Activated T-helper 17 cell treated with anti-CD3 and anti-CD28 coated beads, Interleukin-2, amount 50 U/mL, for 72 hours (primary cell): Measurements from ENCODE around the gene ADPGK. TPM values are rescaled to one million over a fixed set of nuclear protein-coding genes. Genes with fewer than 3 reads are reported as not detected.
A peak's percentile ranks its signal among the peaks of the same experiment; 100 is the strongest.
"Not testable (repeated sequence)": the region's sequence is repeated elsewhere in the genome, so short reads cannot be mapped to it uniquely, and the experiment has no call there.

Experiments
- ATAC-seq: fragments of 150-1000 bp; cut with Tn5 transposase; replicated peaks from 2 replicates; pipeline ENCODE4 v1.10.0; 2021; ENCODE audit warnings: mild to moderate bottlenecking, moderate library complexity
- H3K27ac Mint-ChIP-seq: one replicate; pipeline ENCODE4 v1.8.0; 2022; ENCODE audit warnings: mixed read lengths
- H3K27me3 Mint-ChIP-seq: one replicate; pipeline ENCODE4 v1.8.0; 2022; ENCODE audit warnings: mixed read lengths
- H3K36me3 Mint-ChIP-seq: one replicate; pipeline ENCODE4 v1.8.0; 2022; ENCODE audit warnings: low read depth, mild to moderate bottlenecking, mixed read lengths
- H3K4me1 Mint-ChIP-seq: one replicate; pipeline ENCODE4 v1.8.0; 2022; ENCODE audit warnings: mixed read lengths
- H3K4me3 Mint-ChIP-seq: one replicate; pipeline ENCODE4 v1.8.0; 2022; ENCODE audit warnings: mild to moderate bottlenecking, mixed read lengths
- H3K9me3 Mint-ChIP-seq: one replicate; pipeline ENCODE4 v1.8.0; 2022; ENCODE audit warnings: mixed read lengths
- total RNA-seq, 2 donors: library from RNA; stranded (reverse); gene quantifications; one replicate each; pipeline ENCODE4 v1.2.3, GENCODE V29; 2022

Gene ADPGK
- 100 to 1,000 TPM in 1 of 2 donors, 10 to 100 TPM in 1; 91.4 to 112 TPM for total RNA-seq

DNA sequence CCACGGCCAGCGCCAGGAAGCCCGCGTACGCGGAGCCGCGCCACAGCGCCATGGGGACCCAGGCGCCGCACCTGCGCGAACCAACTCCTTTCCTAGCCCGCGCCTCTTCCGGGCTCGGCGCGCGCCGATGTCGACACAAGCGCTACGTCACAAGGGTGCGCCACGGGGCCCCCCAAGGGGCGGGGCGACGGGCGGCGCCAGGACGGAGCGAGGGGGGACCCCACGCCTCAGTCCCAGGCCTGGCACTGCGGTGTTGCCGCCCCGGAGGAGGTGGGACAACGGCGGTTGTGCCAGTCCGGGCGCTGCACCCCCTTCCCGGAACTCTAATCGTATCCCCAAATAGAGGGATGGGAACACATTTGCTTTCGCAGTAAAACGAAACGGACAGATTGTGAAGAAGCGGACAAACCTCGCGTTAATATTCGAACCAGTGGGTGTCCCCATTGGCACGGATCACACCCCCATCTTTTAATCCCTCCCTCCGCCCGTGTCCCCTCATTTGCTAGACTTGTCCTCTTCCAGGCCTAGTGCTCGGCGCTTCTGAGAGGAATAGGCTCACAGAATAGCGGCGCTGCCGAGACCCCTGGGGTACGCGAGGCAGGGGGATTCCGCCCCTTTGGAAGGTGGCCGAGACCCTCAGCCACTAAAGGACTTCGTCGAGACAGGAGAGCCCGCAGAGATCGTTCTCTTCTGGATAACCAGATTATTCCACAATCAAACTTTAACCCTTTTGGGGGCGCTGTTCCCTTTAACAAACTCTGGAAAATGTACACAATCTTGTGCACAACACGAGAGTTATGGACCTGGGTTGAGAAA is at the start of gene ADPGK:
ADPGK (minus strand) TSS at position 119 of the 816 bp plus-strand sequence; CDS start at position 52, 67 bp downstream.
- peak within 1 kb of the TSS; percentile 94 for H3K27ac Mint-ChIP-seq
- H3K36me3 Mint-ChIP-seq = peaks cover 49% of the 10 kb centered on the region
- H3K4me1 Mint-ChIP-seq = peaks cover 44% of the 10 kb centered on the region
- H3K9me3 Mint-ChIP-seq = no peaks in the 10 kb centered on the region
- H3K27me3 Mint-ChIP-seq = no peaks in the 10 kb centered on the region
- peak within 1 kb of the TSS; percentile 82 for H3K4me3 Mint-ChIP-seq
- ATAC-seq = peak; percentile 70

GRCh38 chr15:72827226-72827625 is 43.7 kb upstream of the ADPGK start:
- Mint-ChIP-seq H3K27me3 (peaks cover 8% of the 10 kb centered on the region), H3K36me3 (no peaks in the 10 kb centered on the region), H3K4me3 (no peak overlapping the region), H3K4me1 (no peaks in the 10 kb centered on the region), H3K9me3 (no peaks in the 10 kb centered on the region), H3K27ac (no peak overlapping the region)
- no peak for ATAC-seq

GRCh38 chr15:72826611-72827010 is 43.1 kb upstream of the ADPGK start:
- Mint-ChIP-seq H3K27me3 (peaks cover 8% of the 10 kb centered on the region), H3K36me3 (no peaks in the 10 kb centered on the region), H3K4me1 (no peaks in the 10 kb centered on the region), H3K27ac (no peak overlapping the region), H3K4me3 (no peak overlapping the region), H3K9me3 (no peaks in the 10 kb centered on the region)
- no peak for ATAC-seq

- no peaks in the 10 kb centered on the region for H3K9me3 Mint-ChIP-seq
- H3K27me3 Mint-ChIP-seq = peaks cover 6% of the 10 kb centered on the region
- no peak overlapping the region for H3K4me3 Mint-ChIP-seq
- no peak overlapping the region for H3K27ac Mint-ChIP-seq
- ATAC-seq = no peak
- H3K4me1 Mint-ChIP-seq = no peaks in the 10 kb centered on the region
- no peaks in the 10 kb centered on the region for H3K36me3 Mint-ChIP-seq
Measured at GRCh38 chr15:72825829-72826228, 42.3 kb upstream of the ADPGK start.

GRCh38 chr15:72824781-72825180 is 41.2 kb upstream of the ADPGK start:
- no peaks in the 10 kb centered on the region for H3K4me1 Mint-ChIP-seq
- no peak for ATAC-seq
- H3K9me3 Mint-ChIP-seq = no peaks in the 10 kb centered on the region
- H3K27ac Mint-ChIP-seq = no peak overlapping the region
- peaks cover 6% of the 10 kb centered on the region for H3K27me3 Mint-ChIP-seq
- no peaks in the 10 kb centered on the region for H3K36me3 Mint-ChIP-seq
- no peak overlapping the region for H3K4me3 Mint-ChIP-seq

DNA sequence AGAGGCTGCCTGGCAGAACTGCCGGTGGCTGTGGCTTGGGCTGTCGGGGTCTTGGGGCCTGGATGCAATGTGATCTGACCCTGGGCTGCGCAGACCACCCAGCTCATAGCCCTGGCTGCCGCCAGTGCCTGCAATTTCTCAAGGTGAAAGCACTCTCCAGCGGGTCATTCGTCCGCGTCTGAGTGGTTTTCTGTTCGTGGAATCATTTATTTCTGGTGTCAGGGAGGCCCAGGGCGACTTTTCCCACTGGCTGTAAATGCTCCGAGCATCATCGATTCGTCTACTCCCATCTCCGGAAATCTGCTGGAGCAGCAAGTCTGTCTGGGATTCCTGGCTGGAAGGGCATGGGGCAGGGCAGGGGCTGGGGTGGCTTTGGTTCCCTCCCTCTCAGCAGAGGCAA is 40.6 kb upstream of the ADPGK start:
- H3K9me3 Mint-ChIP-seq = no peaks in the 10 kb centered on the region
- H3K27me3 Mint-ChIP-seq = peaks cover 6% of the 10 kb centered on the region
- H3K4me1 Mint-ChIP-seq = no peaks in the 10 kb centered on the region

GRCh38 chr15:72820278-72820677 is 36.7 kb upstream of the ADPGK start:
- Mint-ChIP-seq H3K4me1 (no peaks in the 10 kb centered on the region), H3K27ac (no peak overlapping the region), H3K9me3 (no peaks in the 10 kb centered on the region), H3K4me3 (no peak overlapping the region), H3K27me3 (no peaks in the 10 kb centered on the region), H3K36me3 (no peaks in the 10 kb centered on the region)
- ATAC-seq = no peak

More for the DNA sequence above, 40.6 kb upstream of the ADPGK start:
- H3K36me3 Mint-ChIP-seq = no peaks in the 10 kb centered on the region
- no peak for ATAC-seq
- H3K27ac Mint-ChIP-seq = no peak overlapping the region
- H3K4me3 Mint-ChIP-seq = no peak overlapping the region

- no peak overlapping the region for H3K4me3 Mint-ChIP-seq
- no peaks in the 10 kb centered on the region for H3K36me3 Mint-ChIP-seq
- H3K27me3 Mint-ChIP-seq = no peaks in the 10 kb centered on the region
- no peak overlapping the region for H3K27ac Mint-ChIP-seq
- H3K4me1 Mint-ChIP-seq = no peaks in the 10 kb centered on the region
- no peak for ATAC-seq
- no peaks in the 10 kb centered on the region for H3K9me3 Mint-ChIP-seq
Measured at GRCh38 chr15:72818632-72819031, 35.1 kb upstream of the ADPGK start.

GRCh38 chr15:72813345-72814004 is 29.9 kb upstream of the ADPGK start:
- no peak overlapping the region for H3K27ac Mint-ChIP-seq
- no peak for ATAC-seq

GRCh38 chr15:72809329-72809728 is 25.8 kb upstream of the ADPGK start:
- Mint-ChIP-seq H3K27me3 (no peaks in the 10 kb centered on the region), H3K9me3 (no peaks in the 10 kb centered on the region), H3K4me3 (no peak overlapping the region), H3K36me3 (no peaks in the 10 kb centered on the region), H3K4me1 (peaks cover 7% of the 10 kb centered on the region), H3K27ac (peak overlapping the region; percentile 26)
- peak; percentile 64 for ATAC-seq

More at GRCh38 chr15:72813345-72814004, 29.9 kb upstream of the ADPGK start:
- H3K4me3 Mint-ChIP-seq = no peak overlapping the region
- no peaks in the 10 kb centered on the region for H3K27me3 Mint-ChIP-seq
- H3K9me3 Mint-ChIP-seq = no peaks in the 10 kb centered on the region
- H3K4me1 Mint-ChIP-seq = peaks cover 7% of the 10 kb centered on the region
- H3K36me3 Mint-ChIP-seq = no peaks in the 10 kb centered on the region

DNA sequence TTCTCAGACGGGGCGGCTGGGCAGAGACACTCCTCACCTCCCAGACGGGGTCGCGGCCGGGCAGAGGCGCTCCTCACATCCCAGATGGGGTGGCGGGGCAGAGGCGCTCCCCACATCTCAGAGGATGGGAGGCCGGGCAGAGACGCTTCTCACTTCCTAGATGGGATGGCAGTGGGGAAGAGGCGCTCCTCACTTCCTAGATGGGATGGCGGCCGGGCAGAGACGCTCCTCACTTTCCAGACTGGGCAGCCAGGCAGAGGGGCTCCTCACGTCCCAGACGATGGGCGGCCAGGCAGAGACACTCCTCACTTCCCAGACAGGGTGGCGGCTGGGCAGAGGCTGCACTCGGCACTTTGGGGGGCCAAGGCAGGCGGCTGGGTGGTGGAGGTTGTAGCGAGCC is 23.8 kb upstream of the ADPGK start:
- H3K4me1 Mint-ChIP-seq, H3K27ac Mint-ChIP-seq, ATAC-seq, H3K36me3 Mint-ChIP-seq, H3K4me3 Mint-ChIP-seq, H3K9me3 Mint-ChIP-seq, H3K27me3 Mint-ChIP-seq: not testable (repeated sequence)

DNA sequence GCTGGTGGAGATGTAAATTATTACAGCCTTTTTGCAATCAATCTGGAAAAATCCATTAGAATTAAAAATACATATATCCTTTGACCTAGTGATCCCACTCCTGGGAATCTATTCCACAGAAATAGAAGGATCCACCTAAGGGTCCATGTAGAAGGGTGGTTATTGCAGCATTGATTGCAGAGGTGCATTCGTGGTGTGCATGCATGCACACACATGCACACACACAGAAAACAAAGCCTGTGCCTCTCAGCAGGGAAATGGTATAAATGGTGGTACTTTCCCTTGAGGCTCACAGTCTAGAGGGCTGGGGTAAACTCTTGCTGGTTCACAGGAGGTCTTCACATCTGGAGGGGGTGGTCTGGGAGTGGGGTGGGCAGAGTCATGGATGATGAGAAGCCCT is 19.4 kb upstream of the ADPGK start:
- Mint-ChIP-seq H3K9me3 (no peaks in the 10 kb centered on the region), H3K4me1 (no peaks in the 10 kb centered on the region)
- no peak for ATAC-seq

DNA sequence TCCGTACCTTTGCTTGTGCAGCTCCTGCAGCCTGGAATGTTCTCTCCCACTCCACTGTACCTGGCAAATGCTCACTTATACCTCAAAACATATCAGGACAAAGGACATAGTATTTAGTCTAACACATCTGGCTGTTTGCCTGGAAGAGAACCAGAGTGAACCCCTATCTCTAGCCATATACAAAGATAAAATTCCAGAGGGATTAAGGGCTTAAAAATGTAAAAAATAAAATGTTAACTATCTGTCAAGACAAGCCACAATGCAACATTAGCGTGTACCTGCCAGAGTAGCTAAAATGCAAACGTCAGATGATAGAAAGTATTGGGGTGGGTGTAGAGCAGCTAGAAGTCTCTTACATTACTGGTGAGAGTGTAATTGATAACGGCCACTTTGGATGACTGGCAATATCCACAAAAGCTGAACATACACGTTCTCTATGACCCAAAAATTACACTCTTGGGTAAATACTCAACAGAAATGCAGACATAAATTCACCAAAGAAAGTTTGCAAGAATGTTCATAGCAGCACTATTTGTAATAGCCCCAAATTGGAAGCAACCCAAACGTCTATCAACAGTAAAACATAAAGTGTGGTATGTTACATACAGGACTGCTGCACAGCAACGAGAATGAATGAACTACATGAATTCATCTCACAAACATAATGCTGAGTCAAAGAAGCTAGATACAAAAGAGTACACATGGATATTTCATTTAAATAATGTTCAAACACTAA is 18.2 kb upstream of the ADPGK start:
- no peaks in the 10 kb centered on the region for H3K4me1 Mint-ChIP-seq
- ATAC-seq = no peak
- H3K36me3 Mint-ChIP-seq = no peaks in the 10 kb centered on the region
- no peaks in the 10 kb centered on the region for H3K27me3 Mint-ChIP-seq
- no peak overlapping the region for H3K27ac Mint-ChIP-seq
- no peak overlapping the region for H3K4me3 Mint-ChIP-seq
- no peaks in the 10 kb centered on the region for H3K9me3 Mint-ChIP-seq

More for the DNA sequence above, 19.4 kb upstream of the ADPGK start:
- no peaks in the 10 kb centered on the region for H3K27me3 Mint-ChIP-seq
- no peak overlapping the region for H3K27ac Mint-ChIP-seq
- no peaks in the 10 kb centered on the region for H3K36me3 Mint-ChIP-seq
- H3K4me3 Mint-ChIP-seq = no peak overlapping the region

DNA sequence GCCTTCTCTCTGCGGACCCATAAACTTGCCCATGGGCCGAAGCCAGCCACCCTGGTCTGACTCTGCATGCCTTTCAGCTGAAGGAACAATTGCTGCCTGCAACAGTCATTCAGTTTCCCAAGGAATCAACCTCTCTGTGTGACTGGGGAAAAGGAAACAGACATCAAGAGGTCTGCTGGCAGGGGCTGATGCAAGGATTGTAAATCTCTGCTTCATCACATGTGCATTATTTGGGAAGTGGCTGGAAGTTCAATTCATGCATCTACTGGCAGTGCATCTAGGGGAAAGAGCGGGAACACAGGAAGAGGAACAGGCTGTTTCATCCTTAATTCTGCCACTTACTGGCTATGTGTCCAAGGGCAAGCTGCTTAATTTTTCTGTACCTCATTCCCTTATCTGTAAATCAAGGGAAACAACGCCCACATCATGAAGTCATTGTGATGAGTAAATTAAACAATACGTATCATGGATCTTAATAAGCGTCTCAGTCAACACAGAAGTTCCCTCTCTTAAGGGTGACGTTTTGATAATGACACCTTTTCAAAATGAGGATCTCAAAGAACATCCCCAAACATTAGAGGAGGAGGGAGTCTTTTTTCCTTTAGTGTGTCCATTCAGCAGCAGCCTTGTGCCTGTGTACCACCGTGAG is 17.4 kb upstream of the ADPGK start:
- Mint-ChIP-seq H3K36me3 (no peaks in the 10 kb centered on the region), H3K27ac (no peak overlapping the region), H3K4me3 (no peak overlapping the region), H3K9me3 (no peaks in the 10 kb centered on the region), H3K27me3 (no peaks in the 10 kb centered on the region), H3K4me1 (peaks cover 5% of the 10 kb centered on the region)
- no peak for ATAC-seq
